Cardiac muscle cell (in vitro differentiated cells and primary cell): ENCODE data around the gene CACNG5. TPM values are rescaled to one million over a fixed set of nuclear protein-coding genes. Genes with fewer than 3 reads are reported as not detected.
A peak's percentile ranks its signal among the peaks of the same experiment; 100 is the strongest.

Experiments
- DNase-seq, 2 donors: peaks; one replicate each; pipeline versions ENCODE4 v3.0.0 to v3.0.0-alpha.2; 2010 to 2017; ENCODE audit warnings: low read depth in 1 of 2, low spot score in 1 of 2
- H3K27ac ChIP-seq: fragments of 200-600 bp; sonication (generic); 2 replicates; pipeline ENCODE4 v1.5.1; 2016
- H3K27me3 ChIP-seq: fragments of 200-600 bp; sonication (generic); 2 replicates; pipeline ENCODE4 v1.6.0; 2016; ENCODE audit warnings: control low read depth
- H3K36me3 ChIP-seq: fragments of 200-600 bp; sonication (generic); 2 replicates; pipeline ENCODE4 v1.5.1; 2016; ENCODE audit warnings: control low read depth
- H3K4me1 ChIP-seq: fragments of 200-600 bp; sonication (generic); 2 replicates; pipeline ENCODE4 v1.8.1; 2017; ENCODE audit warnings: low read depth, mild to moderate bottlenecking, mixed run types
- H3K4me3 ChIP-seq: fragments of 200-600 bp; sonication (generic); 2 replicates; pipeline ENCODE4 v1.5.1; 2016; ENCODE audit warnings: mild to moderate bottlenecking
- H3K9me3 ChIP-seq: fragments of 200-600 bp; sonication (generic); 2 replicates; pipeline ENCODE4 v1.5.1; 2017; ENCODE audit warnings: low read depth, mild to moderate bottlenecking, control low read depth
- CTCF ChIP-seq: IDR thresholded peaks from 2 replicates; pipeline ENCODE4 v1.5.1; 2012; ENCODE audit warnings: low read depth, mild to moderate bottlenecking, low read length
- polyA plus RNA-seq: library from polyadenylated mRNA; unstranded; fragments of >200 nt; fragmentation: Nextera tagmentation; extraction: Ambion mirVana; gene quantifications from 2 replicates; pipeline ENCODE4 v1.2.1, GENCODE V29; 2016
- total RNA-seq: library from RNA; depleted of rRNA; stranded (reverse); fragments of >200 nt; gene quantifications from 2 replicates; pipeline ENCODE4 v1.2.3, GENCODE V29; 2016

The CACNG5 gene
- total and polyA plus RNA-seq, 2 experiments from 2014 or later: not detected

DNA sequence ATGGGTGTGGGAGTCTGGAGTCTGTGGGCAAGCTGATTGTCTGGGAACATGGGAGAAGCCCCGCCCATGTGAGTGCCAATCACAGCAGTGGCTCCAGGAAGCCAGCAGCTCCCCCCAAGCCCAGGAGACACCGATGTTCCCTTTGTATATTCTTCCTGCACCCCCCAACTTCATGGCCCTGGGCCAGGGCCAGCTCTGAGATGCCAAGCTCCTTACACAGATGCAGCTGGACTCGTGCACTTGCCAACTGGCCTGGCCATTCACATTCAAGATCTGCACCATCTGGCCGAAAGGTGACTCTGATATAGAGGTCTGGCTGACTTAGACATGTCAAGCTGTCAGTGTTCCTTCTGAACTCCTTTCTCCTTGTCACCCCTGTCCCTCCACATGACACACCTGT, 50.5 kb downstream of the CACNG5 start:
- Histone ChIP-seq H3K4me1 (no peaks in the 10 kb centered on the region), H3K36me3 (no peaks in the 10 kb centered on the region), H3K4me3 (no peak overlapping the region), H3K27me3 (no peaks in the 10 kb centered on the region), H3K9me3 (no peaks in the 10 kb centered on the region), H3K27ac (no peak overlapping the region)
- no peak for TF ChIP-seq CTCF
- no peak for DNase-seq

- H3K27ac ChIP-seq: no peak overlapping the region
- no peaks in the 10 kb centered on the region for H3K9me3 ChIP-seq
- no peak for TF ChIP-seq CTCF
- no peaks in the 10 kb centered on the region for H3K4me1 ChIP-seq
- no peak overlapping the region for H3K4me3 ChIP-seq
- DNase-seq: no peak
- H3K27me3 ChIP-seq: no peaks in the 10 kb centered on the region
- H3K36me3 ChIP-seq: no peaks in the 10 kb centered on the region
Observed at GRCh38 chr17:66889480-66890230, 54.7 kb downstream of the CACNG5 start.

- Histone ChIP-seq H3K27me3 (no peaks in the 10 kb centered on the region), H3K4me3 (no peak overlapping the region), H3K27ac (no peak overlapping the region), H3K9me3 (no peaks in the 10 kb centered on the region), H3K36me3 (no peaks in the 10 kb centered on the region), H3K4me1 (no peaks in the 10 kb centered on the region)
- peak in 1 of 2 donors; percentile 41 for DNase-seq
- no peak for TF ChIP-seq CTCF
Observed at GRCh38 chr17:66892246-66892645, 57.3 kb downstream of the CACNG5 start.

GRCh38 chr17:66893382-66893781, 58.5 kb downstream of the CACNG5 start:
- Histone ChIP-seq H3K27ac (no peak overlapping the region), H3K36me3 (no peaks in the 10 kb centered on the region), H3K4me3 (no peak overlapping the region), H3K9me3 (no peaks in the 10 kb centered on the region), H3K27me3 (no peaks in the 10 kb centered on the region), H3K4me1 (no peaks in the 10 kb centered on the region)
- no peak for DNase-seq
- TF ChIP-seq CTCF: no peak

GRCh38 chr17:66893863-66894262, 58.9 kb downstream of the CACNG5 start:
- Histone ChIP-seq H3K9me3 (no peaks in the 10 kb centered on the region), H3K4me3 (no peak overlapping the region), H3K36me3 (no peaks in the 10 kb centered on the region), H3K27me3 (no peaks in the 10 kb centered on the region), H3K27ac (no peak overlapping the region), H3K4me1 (no peaks in the 10 kb centered on the region)
- DNase-seq: no peak
- no peak for TF ChIP-seq CTCF

- H3K4me3 ChIP-seq: no peak overlapping the region
- H3K9me3 ChIP-seq: no peaks in the 10 kb centered on the region
- H3K4me1 ChIP-seq: no peaks in the 10 kb centered on the region
- no peak for TF ChIP-seq CTCF
- H3K27ac ChIP-seq: no peak overlapping the region
- no peaks in the 10 kb centered on the region for H3K27me3 ChIP-seq
- no peaks in the 10 kb centered on the region for H3K36me3 ChIP-seq
- no peak for DNase-seq
Observed at GRCh38 chr17:66897141-66897540, 62.2 kb downstream of the CACNG5 start.
